ENCODE measurements around the gene CES4A.

DNA sequence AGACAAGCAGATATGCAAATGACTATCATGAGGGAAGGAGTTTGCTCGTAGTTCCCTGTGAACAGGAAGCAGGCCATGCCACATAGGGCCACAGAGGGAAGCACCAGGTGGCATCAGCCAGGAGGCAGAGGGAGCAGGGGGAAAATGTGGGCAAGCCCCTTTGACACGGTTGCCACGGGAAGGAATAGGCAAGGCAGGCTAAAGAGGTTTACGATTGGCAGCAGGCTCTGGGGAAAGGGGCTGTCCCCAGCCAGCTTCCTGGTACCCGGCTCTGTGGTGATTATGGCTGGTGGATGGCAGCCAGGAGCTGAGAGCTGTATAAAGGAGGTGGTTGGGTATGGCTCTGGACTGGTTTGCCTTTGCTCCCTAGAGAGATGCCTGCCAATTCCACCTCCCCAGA, 26.5 kb upstream of the CES4A start:
- TF ChIP-seq, protein P1, sequence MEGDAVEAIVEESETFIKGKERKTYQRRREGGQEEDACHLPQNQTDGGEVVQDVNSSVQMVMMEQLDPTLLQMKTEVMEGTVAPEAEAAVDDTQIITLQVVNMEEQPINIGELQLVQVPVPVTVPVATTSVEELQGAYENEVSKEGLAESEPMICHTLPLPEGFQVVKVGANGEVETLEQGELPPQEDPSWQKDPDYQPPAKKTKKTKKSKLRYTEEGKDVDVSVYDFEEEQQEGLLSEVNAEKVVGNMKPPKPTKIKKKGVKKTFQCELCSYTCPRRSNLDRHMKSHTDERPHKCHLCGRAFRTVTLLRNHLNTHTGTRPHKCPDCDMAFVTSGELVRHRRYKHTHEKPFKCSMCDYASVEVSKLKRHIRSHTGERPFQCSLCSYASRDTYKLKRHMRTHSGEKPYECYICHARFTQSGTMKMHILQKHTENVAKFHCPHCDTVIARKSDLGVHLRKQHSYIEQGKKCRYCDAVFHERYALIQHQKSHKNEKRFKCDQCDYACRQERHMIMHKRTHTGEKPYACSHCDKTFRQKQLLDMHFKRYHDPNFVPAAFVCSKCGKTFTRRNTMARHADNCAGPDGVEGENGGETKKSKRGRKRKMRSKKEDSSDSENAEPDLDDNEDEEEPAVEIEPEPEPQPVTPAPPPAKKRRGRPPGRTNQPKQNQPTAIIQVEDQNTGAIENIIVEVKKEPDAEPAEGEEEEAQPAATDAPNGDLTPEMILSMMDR (IDR thresholded peaks at IDR 0.05) = no peak
- no peak for TF ChIP-seq POLR2A (IDR thresholded peaks at IDR 0.05)

All from tibial nerve (tissue), 3 donors.